ENCODE measurements around the gene NGEF. TPM values are rescaled to one million over a fixed set of nuclear protein-coding genes. Genes with fewer than 3 reads are reported as not detected.

Gene NGEF
- total RNA-seq, 2 experiments from 2014 or later: not detected

GRCh38 chr2:233006648-233007047, 6.4 kb downstream of the NGEF start:
- TF ChIP-seq CTCF (IDR thresholded peaks at IDR 0.05): no peak
- Histone ChIP-seq H3K27me3 (ENCODE audit: control insufficient read depth in 1 of 2, insufficient read depth in 2 of 2, low read length in 2 of 2) (no peaks in the 10 kb centered on the region), H3K36me3 (ENCODE audit: insufficient read depth, low read length) (no peaks in the 10 kb centered on the region), H3K4me1 (ENCODE audit: insufficient read depth, low read length) (no peaks in the 10 kb centered on the region), H3K9me3 (ENCODE audit: control insufficient read depth in 1 of 2, insufficient read depth in 1 of 2, low read length in 2 of 2) (no peaks in the 10 kb centered on the region), H3K4me3 (ENCODE audit: low read length) (no peak overlapping the region), H3K27ac (ENCODE audit: low read depth in 1 of 2, low read length in 2 of 2) (no peak overlapping the region)
- ChIA-PET CTCF (no interaction called here), POLR2A (no interaction called here)
- no peaks in the 10 kb centered on the region for H3K27me3 Mint-ChIP-seq
- no peak overlapping the region for H3K4me3 Mint-ChIP-seq
- ATAC-seq (ENCODE audit: poor library complexity) (no peak), DNase-seq (no peak)
- H3K27ac Mint-ChIP-seq: no peak overlapping the region
- no peaks in the 10 kb centered on the region for H3K9me3 Mint-ChIP-seq
- H3K4me1 Mint-ChIP-seq (ENCODE audit: low read depth): no peaks in the 10 kb centered on the region
- no peaks in the 10 kb centered on the region for H3K36me3 Mint-ChIP-seq (ENCODE audit: low read depth)
- intact Hi-C loops (cut with DNase I, micrococcal nuclease): no loop called here

GRCh38 chr2:233005096-233005495, 8.0 kb downstream of the NGEF start:
- CTCF ChIA-PET: no interaction called here
- intact Hi-C loops (cut with DNase I, micrococcal nuclease): no loop called here
- H3K27ac Mint-ChIP-seq: no peak overlapping the region

GRCh38 chr2:233003658-233004555, 9.1 kb downstream of the NGEF start:
- no peaks in the 10 kb centered on the region for H3K27me3 Mint-ChIP-seq
- no peak for TF ChIP-seq CTCF (IDR thresholded peaks at IDR 0.05)
- no peaks in the 10 kb centered on the region for H3K36me3 ChIP-seq (ENCODE audit: insufficient read depth, low read length)
- no peaks in the 10 kb centered on the region for H3K9me3 ChIP-seq (ENCODE audit: control insufficient read depth in 1 of 2, insufficient read depth in 1 of 2, low read length in 2 of 2)
- no peak overlapping the region for H3K27ac ChIP-seq (ENCODE audit: low read depth in 1 of 2, low read length in 2 of 2)
- ATAC-seq (ENCODE audit: poor library complexity) (no peak), DNase-seq (no peak)
- no peaks in the 10 kb centered on the region for H3K4me1 ChIP-seq (ENCODE audit: insufficient read depth, low read length)
- no peak overlapping the region for H3K4me3 Mint-ChIP-seq
- POLR2A ChIA-PET: no interaction called here
- intact Hi-C loops (cut with DNase I, micrococcal nuclease): no loop called here
- H3K27me3 ChIP-seq (ENCODE audit: control insufficient read depth in 1 of 2, insufficient read depth in 2 of 2, low read length in 2 of 2): no peaks in the 10 kb centered on the region
- H3K36me3 Mint-ChIP-seq (ENCODE audit: low read depth): no peaks in the 10 kb centered on the region
- no peaks in the 10 kb centered on the region for H3K9me3 Mint-ChIP-seq
- no peak overlapping the region for H3K4me3 ChIP-seq (ENCODE audit: low read length)
- H3K27ac Mint-ChIP-seq: no peak overlapping the region
- CTCF ChIA-PET: no interaction called here
- H3K4me1 Mint-ChIP-seq (ENCODE audit: low read depth): no peaks in the 10 kb centered on the region

More at GRCh38 chr2:233005096-233005495, 8.0 kb downstream of the NGEF start:
- POLR2A ChIA-PET: no interaction called here
- Histone ChIP-seq H3K36me3 (ENCODE audit: insufficient read depth, low read length) (no peaks in the 10 kb centered on the region), H3K27me3 (ENCODE audit: control insufficient read depth in 1 of 2, insufficient read depth in 2 of 2, low read length in 2 of 2) (no peaks in the 10 kb centered on the region), H3K4me3 (ENCODE audit: low read length) (no peak overlapping the region), H3K9me3 (ENCODE audit: control insufficient read depth in 1 of 2, insufficient read depth in 1 of 2, low read length in 2 of 2) (no peaks in the 10 kb centered on the region), H3K27ac (ENCODE audit: low read depth in 1 of 2, low read length in 2 of 2) (no peak overlapping the region), H3K4me1 (ENCODE audit: insufficient read depth, low read length) (no peaks in the 10 kb centered on the region)
- ATAC-seq (ENCODE audit: poor library complexity) (no peak), DNase-seq (no peak)
- Mint-ChIP-seq H3K4me1 (ENCODE audit: low read depth) (no peaks in the 10 kb centered on the region), H3K9me3 (no peaks in the 10 kb centered on the region), H3K27me3 (no peaks in the 10 kb centered on the region), H3K36me3 (ENCODE audit: low read depth) (no peaks in the 10 kb centered on the region), H3K4me3 (no peak overlapping the region)
- no peak for TF ChIP-seq CTCF (IDR thresholded peaks at IDR 0.05)

Measured in CD4-positive, alpha-beta T cell (primary cell).